PFSK-1 (cell line): ENCODE data around the gene QDPR.

Experiments
- FOXP2 ChIP-seq: optimal IDR thresholded peaks from 2 replicates; pipeline ENCODE3; 2011; ENCODE audit warnings: borderline replicate concordance, control low read depth, inconsistent platforms; ENCODE audit not compliant: insufficient read depth; ENCODE audit errors: extremely low read length, extremely low read depth
- POLR2AphosphoS5 ChIP-seq: IDR thresholded peaks from 2 replicates; pipeline ENCODE4 v1.6.1; 2012; ENCODE audit warnings: low read depth, mild to moderate bottlenecking, control low read depth, low read length, moderate library complexity
- REST ChIP-seq, 2 experiments: IDR thresholded peaks; 2 replicates each; pipeline versions ENCODE4 v1.6.1 to v1.8.0; 2011 to 2012; ENCODE audit warnings: low read depth in 2 of 2, low read length in 2 of 2, control low read depth in 1 of 2, inconsistent platforms in 1 of 2, mild to moderate bottlenecking in 1 of 2, moderate library complexity in 1 of 2; ENCODE audit not compliant: insufficient read depth in 1 of 2
- SIN3A ChIP-seq: IDR thresholded peaks from 2 replicates; pipeline ENCODE4 v1.6.1; 2012; ENCODE audit warnings: mild to moderate bottlenecking, low read length, moderate library complexity, borderline replicate concordance; ENCODE audit not compliant: insufficient read depth
- TAF1 ChIP-seq: IDR thresholded peaks from 2 replicates; pipeline ENCODE4 v1.6.1; 2012; ENCODE audit warnings: low read length, control low read depth, borderline replicate concordance; ENCODE audit not compliant: insufficient read depth

QDPR gene

GRCh38 chr4:17535906-17536305 is 24.0 kb upstream of the QDPR start:
- TF ChIP-seq POLR2AphosphoS5: no peak
- TF ChIP-seq SIN3A: no peak
- TF ChIP-seq TAF1: no peak
- no peak for TF ChIP-seq REST (IDR thresholded peaks at IDR 0.05; ENCODE audit: insufficient read depth in 1 of 2, low read depth in 2 of 2, low read length in 2 of 2)
- no peak for TF ChIP-seq FOXP2

- TF ChIP-seq SIN3A (no peak), TAF1 (no peak), POLR2AphosphoS5 (no peak), FOXP2 (no peak), REST (IDR thresholded peaks at IDR 0.05; ENCODE audit: insufficient read depth in 1 of 2, low read depth in 2 of 2, low read length in 2 of 2) (no peak)
These were observed 23.4 kb upstream of the QDPR start for GRCh38 chr4:17535242-17535641.

- TF ChIP-seq SIN3A (no peak), REST (IDR thresholded peaks at IDR 0.05; ENCODE audit: insufficient read depth in 1 of 2, low read depth in 2 of 2, low read length in 2 of 2) (no peak), TAF1 (no peak), POLR2AphosphoS5 (no peak), FOXP2 (no peak)
These were observed 22.8 kb upstream of the QDPR start for GRCh38 chr4:17534705-17535104.

GRCh38 chr4:17531538-17532285 is 19.8 kb upstream of the QDPR start:
- no peak for TF ChIP-seq SIN3A
- TF ChIP-seq REST (IDR thresholded peaks at IDR 0.05; ENCODE audit: insufficient read depth in 1 of 2, low read depth in 2 of 2, low read length in 2 of 2): no peak
- TF ChIP-seq FOXP2: no peak
- TF ChIP-seq POLR2AphosphoS5: no peak
- no peak for TF ChIP-seq TAF1

- TF ChIP-seq SIN3A (no peak), REST (IDR thresholded peaks at IDR 0.05; ENCODE audit: insufficient read depth in 1 of 2, low read depth in 2 of 2, low read length in 2 of 2) (no peak), FOXP2 (no peak), POLR2AphosphoS5 (no peak), TAF1 (no peak)
These were observed 16.8 kb upstream of the QDPR start for GRCh38 chr4:17528551-17529165.
